Breast epithelium (tissue), 3 donors: Measurements from ENCODE around the gene SLC1A3.

Experiments
- POLR2AphosphoS5 ChIP-seq, 3 donors: sonication (generic); formaldehyde crosslinking; IDR thresholded peaks; one replicate each; pipeline ENCODE4 v1.6.1; 2017; ENCODE audit warnings: antibody characterized with exemption in 3 of 3
- TF ChIP-seq, protein P1 (sequence below), 3 donors: fragments of 450-650 bp; IDR thresholded peaks; one replicate each; pipeline ENCODE4 v1.5.1; 2016 to 2017; ENCODE audit warnings: antibody characterized with exemption in 3 of 3, mild to moderate bottlenecking in 3 of 3, moderate library complexity in 3 of 3

DNA sequence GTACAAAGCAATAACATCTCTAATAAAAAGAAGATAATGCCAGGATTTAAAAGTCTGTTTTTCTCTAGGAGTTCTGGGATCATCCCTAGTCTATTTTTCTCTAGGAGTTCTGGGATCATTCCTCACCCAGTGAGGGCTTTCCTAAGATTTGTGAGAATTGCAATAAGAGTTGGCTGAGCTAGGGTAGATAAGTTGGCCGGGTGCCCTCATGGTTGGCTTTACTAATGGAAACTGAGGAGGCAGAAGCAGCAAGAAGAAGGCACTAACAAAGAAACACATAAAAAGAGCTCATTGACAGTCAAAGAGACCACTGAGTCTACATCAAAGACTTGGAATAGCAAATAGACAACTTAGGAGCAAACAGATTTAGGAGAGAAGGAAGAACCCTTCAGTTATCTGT lies 4.2 kb downstream of the SLC1A3 start:
- no peak for TF ChIP-seq POLR2AphosphoS5 (IDR thresholded peaks at IDR 0.05)
- TF ChIP-seq, protein P1, sequence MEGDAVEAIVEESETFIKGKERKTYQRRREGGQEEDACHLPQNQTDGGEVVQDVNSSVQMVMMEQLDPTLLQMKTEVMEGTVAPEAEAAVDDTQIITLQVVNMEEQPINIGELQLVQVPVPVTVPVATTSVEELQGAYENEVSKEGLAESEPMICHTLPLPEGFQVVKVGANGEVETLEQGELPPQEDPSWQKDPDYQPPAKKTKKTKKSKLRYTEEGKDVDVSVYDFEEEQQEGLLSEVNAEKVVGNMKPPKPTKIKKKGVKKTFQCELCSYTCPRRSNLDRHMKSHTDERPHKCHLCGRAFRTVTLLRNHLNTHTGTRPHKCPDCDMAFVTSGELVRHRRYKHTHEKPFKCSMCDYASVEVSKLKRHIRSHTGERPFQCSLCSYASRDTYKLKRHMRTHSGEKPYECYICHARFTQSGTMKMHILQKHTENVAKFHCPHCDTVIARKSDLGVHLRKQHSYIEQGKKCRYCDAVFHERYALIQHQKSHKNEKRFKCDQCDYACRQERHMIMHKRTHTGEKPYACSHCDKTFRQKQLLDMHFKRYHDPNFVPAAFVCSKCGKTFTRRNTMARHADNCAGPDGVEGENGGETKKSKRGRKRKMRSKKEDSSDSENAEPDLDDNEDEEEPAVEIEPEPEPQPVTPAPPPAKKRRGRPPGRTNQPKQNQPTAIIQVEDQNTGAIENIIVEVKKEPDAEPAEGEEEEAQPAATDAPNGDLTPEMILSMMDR (IDR thresholded peaks at IDR 0.05): no peak
